H9 (cell line): ENCODE measurements around the gene ALDH1A2. TPM values are rescaled to one million over a fixed set of nuclear protein-coding genes. Genes with fewer than 3 reads are reported as not detected.

Experiments used
- DNase-seq: peaks from one replicate; pipeline ENCODE4 v3.0.0-alpha.2; 2017
- H2AFZ ChIP-seq: one replicate; pipeline ENCODE4 v1.6.1; 2013; ENCODE audit warnings: mild to moderate bottlenecking, low read length, control low read depth, moderate library complexity
- H2AK5ac ChIP-seq: 2 replicates; pipeline ENCODE4 v1.6.1; 2013; ENCODE audit warnings: low read length, control low read depth, mixed read lengths; ENCODE audit not compliant: insufficient read length
- H2BK120ac ChIP-seq: one replicate; pipeline ENCODE4 v1.6.1; 2013; ENCODE audit warnings: low read depth, mild to moderate bottlenecking, low read length, control low read depth, inconsistent platforms; ENCODE audit not compliant: poor library complexity, severe bottlenecking
- H2BK12ac ChIP-seq: 2 replicates; pipeline ENCODE4 v1.6.1; 2013; ENCODE audit warnings: low read length, control low read depth, mixed read lengths, low read depth; ENCODE audit not compliant: insufficient read length
- H2BK15ac ChIP-seq: 2 replicates; pipeline ENCODE4 v1.6.1; 2013; ENCODE audit warnings: low read depth, low read length, control low read depth
- H2BK20ac ChIP-seq: one replicate; pipeline ENCODE4 v1.6.1; 2013; ENCODE audit warnings: low read depth, mild to moderate bottlenecking, low read length, control low read depth, inconsistent platforms; ENCODE audit not compliant: poor library complexity, severe bottlenecking
- H2BK5ac ChIP-seq: 2 replicates; pipeline ENCODE4 v1.6.1; 2013; ENCODE audit warnings: low read length, control low read depth, mixed read lengths; ENCODE audit not compliant: insufficient read length
- H3K14ac ChIP-seq: 2 replicates; pipeline ENCODE4 v1.6.1; 2013; ENCODE audit warnings: low read length, control low read depth; ENCODE audit not compliant: insufficient read depth
- H3K18ac ChIP-seq: 2 replicates; pipeline ENCODE4 v1.6.1; 2013; ENCODE audit warnings: low read depth, mild to moderate bottlenecking, mixed read lengths, low read length, control low read depth; ENCODE audit not compliant: insufficient read length
- H3K23ac ChIP-seq: 2 replicates; pipeline ENCODE4 v1.6.1; 2013; ENCODE audit warnings: low read length, control low read depth, mixed read lengths, low read depth; ENCODE audit not compliant: insufficient read length
- H3K23me2 ChIP-seq: 2 replicates; pipeline ENCODE4 v1.6.1; 2013; ENCODE audit warnings: low read depth, mild to moderate bottlenecking, mixed read lengths, low read length, control low read depth; ENCODE audit not compliant: insufficient read length, poor library complexity, severe bottlenecking
- H3K27ac ChIP-seq: 2 replicates; pipeline ENCODE4 v1.5.1; 2013; ENCODE audit warnings: low read length, control low read depth, mixed read lengths, low read depth; ENCODE audit not compliant: insufficient read length
- H3K27me3 ChIP-seq: 2 replicates; pipeline ENCODE4 v1.6.1; 2013; ENCODE audit warnings: low read length, control low read depth, inconsistent platforms; ENCODE audit not compliant: insufficient read depth
- H3K4ac ChIP-seq: 2 replicates; pipeline ENCODE4 v1.6.1; 2013; ENCODE audit warnings: low read depth, mild to moderate bottlenecking, control low read depth, inconsistent platforms, low read length, moderate library complexity
- H3K4me1 ChIP-seq: 2 replicates; pipeline ENCODE4 v1.6.1; 2013; ENCODE audit warnings: low read length, control low read depth, inconsistent platforms; ENCODE audit not compliant: insufficient read depth
- H3K4me2 ChIP-seq: 2 replicates; pipeline ENCODE4 v1.6.1; 2013; ENCODE audit warnings: low read length, control low read depth, mixed read lengths; ENCODE audit not compliant: insufficient read length, insufficient read depth
- H3K56ac ChIP-seq: 2 replicates; pipeline ENCODE4 v1.6.1; 2013; ENCODE audit warnings: low read depth, mild to moderate bottlenecking, mixed read lengths, low read length, control low read depth; ENCODE audit not compliant: insufficient read length
- H3K79me1 ChIP-seq: 2 replicates; pipeline ENCODE4 v1.6.1; 2013; ENCODE audit warnings: low read depth, mild to moderate bottlenecking, moderate library complexity, low read length, control low read depth, inconsistent platforms; ENCODE audit not compliant: insufficient read depth, poor library complexity, severe bottlenecking
- H3K79me2 ChIP-seq: 2 replicates; pipeline ENCODE4 v1.6.1; 2013; ENCODE audit warnings: low read length, control low read depth, inconsistent platforms; ENCODE audit not compliant: insufficient read depth
- H3K9ac ChIP-seq: 2 replicates; pipeline ENCODE4 v1.6.1; 2013; ENCODE audit warnings: low read length, control low read depth, mixed read lengths; ENCODE audit not compliant: insufficient read length; ENCODE audit errors: extremely low read depth
- H3K9me3 ChIP-seq: one replicate; pipeline ENCODE4 v1.6.1; 2013; ENCODE audit warnings: low read depth, low read length, inconsistent platforms; ENCODE audit not compliant: control insufficient read depth
- H3T11ph ChIP-seq: one replicate; pipeline ENCODE4 v1.6.1; 2013; ENCODE audit warnings: mild to moderate bottlenecking, low read length, control low read depth, inconsistent platforms
- H4K20me1 ChIP-seq: one replicate; pipeline ENCODE4 v1.6.1; 2013; ENCODE audit not compliant: control insufficient read depth, insufficient read length, insufficient read depth
- H4K5ac ChIP-seq: 2 replicates; pipeline ENCODE4 v1.6.1; 2013; ENCODE audit warnings: low read depth, mild to moderate bottlenecking, mixed read lengths, low read length, control low read depth; ENCODE audit not compliant: insufficient read length
- H4K8ac ChIP-seq: replicated peaks from 2 replicates; pipeline ENCODE4 v1.6.1; 2013; ENCODE audit warnings: low read length, control low read depth, mixed read lengths, low read depth; ENCODE audit not compliant: insufficient read length
- H4K91ac ChIP-seq: 2 replicates; pipeline ENCODE4 v1.6.1; 2013; ENCODE audit warnings: low read depth, mild to moderate bottlenecking, moderate library complexity, mixed read lengths, low read length, control low read depth; ENCODE audit not compliant: insufficient read length
- H3K27ac Mint-ChIP-seq, 3 experiments: 2 replicates in 2 of 3; 3 replicates in 1 of 3; pipeline ENCODE4 v1.8.0; 2020 to 2021; ENCODE audit warnings: mixed read lengths in 3 of 3, mild to moderate bottlenecking in 1 of 3, moderate library complexity in 1 of 3
- H3K27me3 Mint-ChIP-seq: 2 replicates; pipeline ENCODE4 v1.8.0; 2021; ENCODE audit warnings: low read depth, mild to moderate bottlenecking, moderate library complexity, mixed read lengths
- H3K36me3 Mint-ChIP-seq, 3 experiments: 2 replicates in 2 of 3; 3 replicates in 1 of 3; pipeline ENCODE4 v1.8.0; 2020 to 2021; ENCODE audit warnings: low read depth in 3 of 3, mixed read lengths in 3 of 3; ENCODE audit not compliant: insufficient read depth in 1 of 3
- H3K4me1 Mint-ChIP-seq, 2 experiments: 2 replicates each; pipeline ENCODE4 v1.8.0; 2020; ENCODE audit warnings: mixed read lengths in 2 of 2
- H3K4me3 Mint-ChIP-seq, 2 experiments: 2 replicates in 1 of 2; 3 replicates in 1 of 2; pipeline ENCODE4 v1.8.0; 2020 to 2021; ENCODE audit warnings: mild to moderate bottlenecking in 2 of 2, mixed read lengths in 2 of 2, moderate library complexity in 1 of 2
- H3K9me3 Mint-ChIP-seq, 2 experiments: 2 replicates in 1 of 2; 3 replicates in 1 of 2; pipeline ENCODE4 v1.8.0; 2020; ENCODE audit warnings: mild to moderate bottlenecking in 2 of 2, mixed read lengths in 2 of 2, moderate library complexity in 1 of 2
- WGBS: extraction: QIAGEN DNeasy Blood & Tissue Kit; methylation state at CpG from one replicate; pipeline ENCODE4 v1.1.7; 2013; ENCODE audit warnings: missing lambda C conversion rate, low lambda C conversion rate, mixed read lengths; ENCODE audit not compliant: insufficient read length; ENCODE audit errors: extremely low coverage; 5-methylcytosine and 5-hydroxymethylcytosine counted together
- total RNA-seq: library from RNA; stranded (reverse); gene quantifications from 2 replicates; pipeline ENCODE4 v1.2.1, GENCODE V29; 2021
- TF ChIP-seq, protein P1 (sequence below): fragments of 200-600 bp; sonication (generic); conservative IDR thresholded peaks from 3 replicates; pipeline ENCODE4 v1.8.0; 2021; ENCODE audit warnings: antibody characterized with exemption, mild to moderate bottlenecking

ALDH1A2 gene
- total RNA-seq, 1 experiment from 2014 or later = 0.72 TPM

DNA sequence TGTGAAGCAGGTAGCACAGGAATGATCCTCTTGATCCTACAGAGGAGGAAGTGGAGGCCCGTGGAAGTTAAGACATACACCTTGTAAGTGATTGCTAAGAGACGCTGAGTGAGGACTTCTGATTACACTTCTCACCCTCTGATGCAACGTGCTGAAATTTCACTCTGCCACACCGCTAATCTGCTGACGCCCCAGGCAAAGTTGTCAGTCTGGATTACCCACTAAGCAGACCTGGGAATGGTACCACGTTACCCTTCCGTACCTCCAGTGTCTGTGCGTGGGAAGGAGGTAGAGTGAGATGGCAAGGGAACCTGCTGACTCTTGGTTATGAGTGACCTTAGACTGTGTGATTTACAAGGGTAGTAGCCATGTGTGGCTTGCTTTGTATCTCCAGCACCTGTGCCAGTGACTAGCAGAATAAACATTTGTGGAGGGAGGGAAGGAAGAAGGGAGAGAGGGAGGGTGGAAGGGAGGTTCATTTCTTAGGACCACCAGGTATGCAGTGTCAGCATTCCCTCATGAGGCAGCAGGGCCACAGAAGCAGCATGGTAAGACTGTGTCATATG lies 115.0 kb downstream of the ALDH1A2 start:
- Histone ChIP-seq H3K9me3 (no peaks in the 10 kb centered on the region), H3K4me2 (no peak overlapping the region), H4K5ac (no peak overlapping the region), H2AK5ac (no peak overlapping the region), H3K4ac (no peak overlapping the region), H3K27me3 (no peaks in the 10 kb centered on the region), H2BK12ac (no peak overlapping the region), H4K20me1 (no peaks in the 10 kb centered on the region), H2BK15ac (no peak overlapping the region), H2BK5ac (no peak overlapping the region), H3K27ac (no peak overlapping the region), H4K91ac (no peak overlapping the region), H3K18ac (no peak overlapping the region), H2BK120ac (no peak overlapping the region), H3T11ph (no peak overlapping the region), H3K79me2 (no peaks in the 10 kb centered on the region), H3K79me1 (no peaks in the 10 kb centered on the region), H2BK20ac (no peak overlapping the region), H3K4me1 (no peaks in the 10 kb centered on the region), H2AFZ (no peak overlapping the region), H3K9ac (no peak overlapping the region), H3K23ac (no peak overlapping the region), H3K23me2 (no peaks in the 10 kb centered on the region), H3K56ac (no peak overlapping the region), H3K14ac (no peak overlapping the region), H4K8ac (no peak overlapping the region)
- H3K27ac Mint-ChIP-seq = no peak overlapping the region
- no peaks in the 10 kb centered on the region for H3K27me3 Mint-ChIP-seq
- H3K4me3 Mint-ChIP-seq = no peak overlapping the region
- TF ChIP-seq, protein P1, sequence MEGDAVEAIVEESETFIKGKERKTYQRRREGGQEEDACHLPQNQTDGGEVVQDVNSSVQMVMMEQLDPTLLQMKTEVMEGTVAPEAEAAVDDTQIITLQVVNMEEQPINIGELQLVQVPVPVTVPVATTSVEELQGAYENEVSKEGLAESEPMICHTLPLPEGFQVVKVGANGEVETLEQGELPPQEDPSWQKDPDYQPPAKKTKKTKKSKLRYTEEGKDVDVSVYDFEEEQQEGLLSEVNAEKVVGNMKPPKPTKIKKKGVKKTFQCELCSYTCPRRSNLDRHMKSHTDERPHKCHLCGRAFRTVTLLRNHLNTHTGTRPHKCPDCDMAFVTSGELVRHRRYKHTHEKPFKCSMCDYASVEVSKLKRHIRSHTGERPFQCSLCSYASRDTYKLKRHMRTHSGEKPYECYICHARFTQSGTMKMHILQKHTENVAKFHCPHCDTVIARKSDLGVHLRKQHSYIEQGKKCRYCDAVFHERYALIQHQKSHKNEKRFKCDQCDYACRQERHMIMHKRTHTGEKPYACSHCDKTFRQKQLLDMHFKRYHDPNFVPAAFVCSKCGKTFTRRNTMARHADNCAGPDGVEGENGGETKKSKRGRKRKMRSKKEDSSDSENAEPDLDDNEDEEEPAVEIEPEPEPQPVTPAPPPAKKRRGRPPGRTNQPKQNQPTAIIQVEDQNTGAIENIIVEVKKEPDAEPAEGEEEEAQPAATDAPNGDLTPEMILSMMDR = no peak
- H3K9me3 Mint-ChIP-seq = no peaks in the 10 kb centered on the region; a peak in 1 of 5 replicates
- H3K36me3 Mint-ChIP-seq = no peaks in the 10 kb centered on the region
- H3K4me1 Mint-ChIP-seq = peaks cover 0 to 6% of the 10 kb centered on the region in 2 experiments; a peak in 2 of 4 replicates
- WGBS = no CpG with 5 or more reads among the region's 8 CpGs
- no peak for DNase-seq
